Measurements from ENCODE around the gene CSF1. TPM values are rescaled to one million over a fixed set of nuclear protein-coding genes. Genes with fewer than 3 reads are reported as not detected.

CSF1 gene
- total RNA-seq, 1 experiment from 2014 or later: 12.9 TPM

- peak; percentile 72 for DNase-seq (ENCODE audit: low read depth)
Observed at GRCh38 chr1:109901524-109902145, 9.0 kb upstream of the CSF1 start.

- DNase-seq (ENCODE audit: low read depth): no peak
Observed at GRCh38 chr1:109902204-109902985, 8.3 kb upstream of the CSF1 start.

GRCh38 chr1:109903376-109903930, 7.2 kb upstream of the CSF1 start:
- DNase-seq (ENCODE audit: low read depth): no peak

GRCh38 chr1:109904105-109904817, 6.4 kb upstream of the CSF1 start:
- DNase-seq (ENCODE audit: low read depth): peak; percentile 63

GRCh38 chr1:109905491-109905890, 5.2 kb upstream of the CSF1 start:
- DNase-seq (ENCODE audit: low read depth): no peak

- DNase-seq (ENCODE audit: low read depth): no peak
Observed at GRCh38 chr1:109906160-109906838, 4.3 kb upstream of the CSF1 start.

GRCh38 chr1:109906839-109907180, 3.8 kb upstream of the CSF1 start:
- no peak for DNase-seq (ENCODE audit: low read depth)

GRCh38 chr1:109907190-109907774, 3.4 kb upstream of the CSF1 start:
- DNase-seq (ENCODE audit: low read depth): no peak

- no peak for DNase-seq (ENCODE audit: low read depth)
Observed at GRCh38 chr1:109908836-109909235, 1.8 kb upstream of the CSF1 start.

- DNase-seq (ENCODE audit: low read depth): no peak
Observed at GRCh38 chr1:109909561-109909960, 1.1 kb upstream of the CSF1 start.

- peak; percentile 47 for DNase-seq (ENCODE audit: low read depth)
Observed at GRCh38 chr1:109910963-109911798, 532 bp downstream of the CSF1 start.

GRCh38 chr1:109912214-109912861, 1.7 kb downstream of the CSF1 start:
- DNase-seq (ENCODE audit: low read depth): no peak

GRCh38 chr1:109912873-109913272, 2.2 kb downstream of the CSF1 start:
- DNase-seq (ENCODE audit: low read depth): no peak

GRCh38 chr1:109913360-109913879, 2.8 kb downstream of the CSF1 start:
- no peak for DNase-seq (ENCODE audit: low read depth)

GRCh38 chr1:109914587-109915240, 4.1 kb downstream of the CSF1 start:
- DNase-seq (ENCODE audit: low read depth): no peak

- no peak for DNase-seq (ENCODE audit: low read depth)
Observed at GRCh38 chr1:109917051-109917767, 6.6 kb downstream of the CSF1 start.

- DNase-seq (ENCODE audit: low read depth): no peak
Observed at GRCh38 chr1:109917768-109918606, 7.3 kb downstream of the CSF1 start.

- DNase-seq (ENCODE audit: low read depth): no peak
Observed at GRCh38 chr1:109918671-109919070, 8.0 kb downstream of the CSF1 start.

Measured in Daoy (cell line).